Hepatocyte (in vitro differentiated cells): ENCODE results near the gene GRIN3B.

ENCODE experiments used
- CTCF ChIP-seq: fragments of 200-600 bp; sonication (generic); IDR thresholded peaks from 2 replicates; pipeline ENCODE4 v1.5.1; 2016; ENCODE audit warnings: antibody characterized with exemption, mild to moderate bottlenecking; ENCODE audit not compliant: poor library complexity
- EZH2 ChIP-seq: fragments of 200-600 bp; sonication (generic); IDR thresholded peaks from 2 replicates; pipeline ENCODE4 v1.6.1; 2016; ENCODE audit warnings: antibody characterized with exemption, mild to moderate bottlenecking, borderline replicate concordance

- TF ChIP-seq CTCF, result no peak
- TF ChIP-seq EZH2, result no peak
Measured at GRCh38 chr19:963486-963951, 36.7 kb upstream of the GRIN3B start.
